Mesendoderm (in vitro differentiated cells): Measurements from ENCODE around the gene CCL25.

Experiments
- DNase-seq: peaks from one replicate; pipeline ENCODE4 v3.0.0; 2013
- H2AK5ac ChIP-seq: 2 replicates; pipeline ENCODE4 v1.6.1; 2013; ENCODE audit warnings: low read length, inconsistent platforms
- H2BK120ac ChIP-seq: 2 replicates; pipeline ENCODE4 v1.6.1; 2013; ENCODE audit warnings: low read depth, mild to moderate bottlenecking, low read length, moderate library complexity, mixed read lengths
- H2BK15ac ChIP-seq: replicated peaks from 2 replicates; pipeline ENCODE4 v1.6.1; 2013; ENCODE audit warnings: low read depth, mild to moderate bottlenecking, moderate library complexity
- H2BK5ac ChIP-seq: 2 replicates; pipeline ENCODE4 v1.6.1; 2013; ENCODE audit warnings: low read length, inconsistent platforms
- H3K18ac ChIP-seq: 2 replicates; pipeline ENCODE4 v1.6.1; 2013; ENCODE audit warnings: mild to moderate bottlenecking, low read length, mixed read lengths
- H3K23ac ChIP-seq: one replicate; pipeline ENCODE4 v1.6.1; 2013; ENCODE audit warnings: low read length
- H3K27ac ChIP-seq: 2 replicates; pipeline ENCODE4 v1.5.1; 2013; ENCODE audit warnings: low read depth, mild to moderate bottlenecking, inconsistent platforms, low read length, moderate library complexity
- H3K27me3 ChIP-seq: 2 replicates; pipeline ENCODE4 v1.6.1; 2013; ENCODE audit warnings: low read length, control low read depth, mild to moderate bottlenecking, inconsistent platforms; ENCODE audit not compliant: insufficient read depth, poor library complexity
- H3K36me3 ChIP-seq: 2 replicates; pipeline ENCODE4 v1.6.1; 2013; ENCODE audit warnings: low read length, inconsistent platforms; ENCODE audit not compliant: control insufficient read depth, insufficient read depth
- H3K4ac ChIP-seq: one replicate; pipeline ENCODE4 v1.6.1; 2013; ENCODE audit warnings: low read depth, mild to moderate bottlenecking, low read length, moderate library complexity
- H3K4me1 ChIP-seq: 2 replicates; pipeline ENCODE4 v1.6.1; 2013; ENCODE audit warnings: low read depth, low read length, inconsistent platforms; ENCODE audit not compliant: control insufficient read depth
- H3K4me2 ChIP-seq: 2 replicates; pipeline ENCODE4 v1.6.1; 2013; ENCODE audit warnings: low read length
- H3K4me3 ChIP-seq: 2 replicates; pipeline ENCODE4 v1.5.1; 2013; ENCODE audit warnings: mild to moderate bottlenecking, low read length
- H3K56ac ChIP-seq: one replicate; pipeline ENCODE4 v1.6.1; 2013; ENCODE audit warnings: low read length
- H3K79me1 ChIP-seq: 2 replicates; pipeline ENCODE4 v1.6.1; 2013; ENCODE audit warnings: low read length, inconsistent platforms
- H3K79me2 ChIP-seq: 2 replicates; pipeline ENCODE4 v1.6.1; 2013; ENCODE audit warnings: mild to moderate bottlenecking, low read length; ENCODE audit not compliant: control insufficient read depth, insufficient read depth
- H3K9ac ChIP-seq: 2 replicates; pipeline ENCODE4 v1.6.1; 2013; ENCODE audit warnings: low read length, inconsistent platforms
- H4K5ac ChIP-seq: one replicate; pipeline ENCODE4 v1.6.1; 2013; ENCODE audit warnings: low read length
- H4K8ac ChIP-seq: one replicate; pipeline ENCODE4 v1.6.1; 2013; ENCODE audit warnings: low read depth, mild to moderate bottlenecking, control low read depth, low read length, moderate library complexity
- WGBS: extraction: QIAGEN DNeasy Blood & Tissue Kit; methylation state at CpG from one replicate; pipeline ENCODE4 v1.1.7; 2013; ENCODE audit warnings: low lambda C conversion rate, missing lambda C conversion rate; ENCODE audit not compliant: insufficient coverage; ENCODE audit errors: extremely low coverage; 5-methylcytosine and 5-hydroxymethylcytosine counted together

The CCL25 gene

DNA sequence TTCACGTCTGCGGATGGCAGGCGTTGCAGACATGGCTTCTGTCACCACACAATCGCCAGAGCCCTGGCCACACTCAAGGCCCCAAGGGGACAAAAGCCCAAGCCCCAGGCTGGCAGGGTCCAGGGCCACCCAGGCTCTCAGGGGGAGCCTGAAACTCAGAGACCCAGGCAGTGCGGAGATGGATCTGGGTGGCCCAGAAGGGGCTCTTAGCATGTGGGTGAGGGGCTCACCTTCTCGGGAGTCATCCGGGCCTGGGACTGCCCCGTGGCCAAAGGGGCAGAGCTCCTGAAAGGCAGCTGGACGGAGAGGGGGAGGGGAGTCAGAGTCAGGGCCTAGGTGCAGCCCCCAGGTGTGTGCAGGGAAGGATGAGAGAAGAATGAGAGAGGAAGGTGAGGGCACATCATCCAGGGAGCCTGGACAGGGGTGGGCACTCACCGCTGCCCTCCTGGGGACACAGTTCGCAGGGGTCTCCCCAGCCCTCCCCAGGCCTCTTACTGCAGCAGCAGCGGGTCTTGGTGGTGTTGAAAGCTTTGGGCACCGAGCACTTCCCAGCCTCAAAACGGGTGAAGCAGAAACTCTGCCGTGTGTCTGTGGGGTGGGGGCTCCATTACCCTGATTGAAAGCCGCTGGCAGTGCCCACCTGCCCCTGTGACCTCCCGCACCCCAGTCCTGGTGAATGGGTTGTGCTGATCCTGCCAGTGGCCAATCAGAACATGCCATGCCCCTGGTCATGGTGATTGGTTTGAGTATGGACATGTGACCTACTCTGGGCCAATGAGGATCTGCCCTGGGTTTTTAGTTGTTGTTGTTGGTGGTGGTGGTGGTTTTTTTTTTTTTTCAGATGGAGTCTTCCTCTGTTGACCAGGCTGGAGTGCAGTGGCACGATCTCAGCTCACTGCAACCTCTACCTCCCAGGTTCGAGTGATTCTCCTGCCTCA is 37.4 kb downstream of the CCL25 start:
- H3K4me2 ChIP-seq, result no peak overlapping the region
- no peak overlapping the region for H3K23ac ChIP-seq
- H4K5ac ChIP-seq, result no peak overlapping the region
- no peak overlapping the region for H2AK5ac ChIP-seq
- no peak overlapping the region for H3K56ac ChIP-seq
- H2BK5ac ChIP-seq, result no peak overlapping the region
- no peaks in the 10 kb centered on the region for H3K79me2 ChIP-seq
- H3K36me3 ChIP-seq, result peaks cover 19% of the 10 kb centered on the region
- peak; percentile 59 for DNase-seq
- H3K27me3 ChIP-seq, result no peaks in the 10 kb centered on the region
- H3K4me1 ChIP-seq, result no peaks in the 10 kb centered on the region
- H3K4me3 ChIP-seq, result no peak overlapping the region
- no peaks in the 10 kb centered on the region for H3K79me1 ChIP-seq
- H3K27ac ChIP-seq, result no peak overlapping the region
- H2BK15ac ChIP-seq, result no peak overlapping the region
- no peak overlapping the region for H4K8ac ChIP-seq
- H2BK120ac ChIP-seq, result no peak overlapping the region
- H3K18ac ChIP-seq, result no peak overlapping the region
- no CpG with 5 or more reads among the region's 19 CpGs for WGBS
- H3K9ac ChIP-seq, result no peak overlapping the region
- H3K4ac ChIP-seq, result no peak overlapping the region

DNA sequence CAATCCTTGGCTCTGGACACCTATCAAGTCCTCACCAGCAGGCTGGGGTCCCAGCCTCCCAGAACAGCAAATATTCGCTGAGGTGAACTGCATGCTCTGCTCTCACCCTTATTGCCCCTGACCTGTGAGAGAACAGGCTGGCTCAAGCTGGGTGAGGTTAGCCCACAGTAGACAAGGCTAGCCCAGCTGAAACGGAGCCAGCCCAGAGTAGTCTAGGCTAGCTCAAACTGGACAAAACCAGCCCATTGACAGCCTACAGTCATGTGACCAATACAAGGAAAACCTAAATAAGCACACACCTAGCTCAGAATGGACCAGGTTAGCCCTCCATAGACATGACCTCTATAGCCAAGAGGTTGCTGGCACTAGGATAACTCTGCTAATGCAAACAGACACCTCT is 38.4 kb downstream of the CCL25 start:
- no peak overlapping the region for H3K4me2 ChIP-seq
- no peak overlapping the region for H3K18ac ChIP-seq
- H3K23ac ChIP-seq, result no peak overlapping the region
- no peaks in the 10 kb centered on the region for H3K27me3 ChIP-seq
- no peak overlapping the region for H3K56ac ChIP-seq
- H3K9ac ChIP-seq, result no peak overlapping the region
- H3K36me3 ChIP-seq, result peaks cover 23% of the 10 kb centered on the region
- H2BK15ac ChIP-seq, result no peak overlapping the region
- H3K4me1 ChIP-seq, result no peaks in the 10 kb centered on the region
- no CpG with 5 or more reads among the region's 2 CpGs for WGBS
- H2BK5ac ChIP-seq, result no peak overlapping the region
- no peak for DNase-seq
- no peak overlapping the region for H2BK120ac ChIP-seq
- no peak overlapping the region for H2AK5ac ChIP-seq
- H3K27ac ChIP-seq, result no peak overlapping the region
- no peak overlapping the region for H4K5ac ChIP-seq
- H3K79me1 ChIP-seq, result no peaks in the 10 kb centered on the region
- H3K4me3 ChIP-seq, result no peak overlapping the region
- no peaks in the 10 kb centered on the region for H3K79me2 ChIP-seq
- no peak overlapping the region for H3K4ac ChIP-seq
- H4K8ac ChIP-seq, result no peak overlapping the region

DNA sequence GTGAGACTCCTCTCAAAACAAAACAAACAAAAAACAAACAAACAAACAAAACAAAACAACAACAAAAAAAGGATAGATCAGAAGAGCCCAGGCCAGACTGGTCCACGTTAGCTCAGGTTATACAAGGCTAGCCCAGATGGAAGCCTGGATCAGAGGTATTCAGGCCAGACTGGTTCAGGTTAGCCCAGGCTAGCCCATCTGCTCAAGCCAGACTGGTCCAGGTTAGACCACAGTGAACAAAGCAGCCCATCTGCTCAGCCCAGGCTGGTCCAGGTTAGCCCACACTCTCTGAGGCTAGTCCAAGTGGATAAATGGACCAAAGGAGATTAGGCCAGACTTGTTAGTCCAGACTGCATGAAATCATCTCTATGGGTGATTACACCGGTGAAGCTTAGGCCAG is 41.2 kb downstream of the CCL25 start:
- Histone ChIP-seq H3K56ac (no peak overlapping the region), H3K4me1 (no peaks in the 10 kb centered on the region), H4K8ac (no peak overlapping the region), H2BK5ac (no peak overlapping the region), H2BK15ac (no peak overlapping the region), H3K4me3 (no peak overlapping the region), H3K9ac (no peak overlapping the region), H2BK120ac (no peak overlapping the region), H3K23ac (no peak overlapping the region), H3K36me3 (peaks cover 27% of the 10 kb centered on the region), H3K79me2 (no peaks in the 10 kb centered on the region), H3K27me3 (no peaks in the 10 kb centered on the region), H3K79me1 (no peaks in the 10 kb centered on the region), H3K4ac (no peak overlapping the region), H4K5ac (no peak overlapping the region), H3K4me2 (no peak overlapping the region), H2AK5ac (no peak overlapping the region), H3K27ac (no peak overlapping the region), H3K18ac (no peak overlapping the region)
- no CpG with 5 or more reads among the region's 2 CpGs for WGBS
- DNase-seq, result no peak

DNA sequence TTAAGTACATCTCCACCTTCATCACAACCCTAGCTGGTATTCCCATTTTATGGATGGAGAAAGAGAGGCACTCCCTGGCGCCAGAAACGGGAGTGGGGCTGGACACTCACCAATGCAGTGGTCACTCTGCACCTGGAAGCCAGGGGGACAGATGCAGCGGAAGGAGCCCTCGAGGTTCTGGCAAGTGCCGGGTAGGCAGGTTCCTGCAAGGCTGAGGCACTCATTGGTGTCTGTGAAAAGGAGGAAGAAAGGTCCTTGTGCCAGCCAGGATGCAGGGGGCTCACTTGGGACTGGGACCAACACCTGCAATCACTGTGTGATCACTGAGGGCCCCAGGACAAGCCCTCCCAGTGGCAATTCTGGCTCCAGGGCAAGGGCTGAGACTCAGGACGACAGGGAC is 41.8 kb downstream of the CCL25 start:
- Histone ChIP-seq H3K23ac (no peak overlapping the region), H2AK5ac (no peak overlapping the region), H3K18ac (no peak overlapping the region), H3K4me3 (no peak overlapping the region), H4K5ac (no peak overlapping the region), H3K27ac (no peak overlapping the region), H2BK15ac (no peak overlapping the region), H2BK5ac (no peak overlapping the region), H3K36me3 (peaks cover 25% of the 10 kb centered on the region), H4K8ac (no peak overlapping the region), H3K4me1 (no peaks in the 10 kb centered on the region), H3K4me2 (no peak overlapping the region), H3K79me2 (no peaks in the 10 kb centered on the region), H3K79me1 (no peaks in the 10 kb centered on the region), H3K56ac (no peak overlapping the region), H2BK120ac (no peak overlapping the region), H3K4ac (no peak overlapping the region), H3K27me3 (no peaks in the 10 kb centered on the region), H3K9ac (no peak overlapping the region)
- no CpG with 5 or more reads among the region's 6 CpGs for WGBS
- no peak for DNase-seq

DNA sequence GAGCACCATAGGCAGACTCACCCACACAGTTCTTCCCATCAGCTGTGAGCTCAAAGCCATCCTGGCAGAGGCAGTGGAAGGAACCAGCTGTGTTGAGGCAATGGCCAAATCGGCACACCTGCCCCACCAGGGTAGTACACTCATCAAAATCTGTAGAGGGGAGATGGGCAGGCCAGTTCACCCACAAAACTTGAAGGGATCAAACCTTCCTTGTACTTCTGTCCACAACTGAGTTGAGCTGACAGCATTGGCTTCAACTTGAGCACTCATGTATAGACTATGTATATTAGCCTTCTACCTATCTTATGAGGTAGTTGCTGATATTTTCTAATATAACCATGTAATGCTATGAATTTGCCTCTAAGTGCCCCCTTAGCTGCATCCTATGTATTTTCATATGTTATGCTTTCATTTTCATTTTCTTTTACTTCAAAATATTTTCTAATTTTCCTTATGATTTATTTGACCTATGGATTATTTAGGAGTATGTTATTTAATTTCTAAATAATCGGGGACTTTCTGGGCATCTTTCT is 42.9 kb downstream of the CCL25 start:
- H4K8ac ChIP-seq, result no peak overlapping the region
- H3K4me1 ChIP-seq, result no peaks in the 10 kb centered on the region
- no peak overlapping the region for H2BK5ac ChIP-seq
- no peaks in the 10 kb centered on the region for H3K79me1 ChIP-seq
- H3K18ac ChIP-seq, result no peak overlapping the region
- H3K27ac ChIP-seq, result no peak overlapping the region
- H3K9ac ChIP-seq, result no peak overlapping the region
- no peaks in the 10 kb centered on the region for H3K79me2 ChIP-seq
- H2AK5ac ChIP-seq, result no peak overlapping the region
- peaks cover 23% of the 10 kb centered on the region for H3K36me3 ChIP-seq
- no peak overlapping the region for H3K4me2 ChIP-seq
- no peak overlapping the region for H3K56ac ChIP-seq
- WGBS, result no CpG with 5 or more reads among the region's 2 CpGs
- H4K5ac ChIP-seq, result no peak overlapping the region
- no peak overlapping the region for H2BK15ac ChIP-seq
- H3K23ac ChIP-seq, result no peak overlapping the region
- no peak overlapping the region for H2BK120ac ChIP-seq
- H3K27me3 ChIP-seq, result no peaks in the 10 kb centered on the region
- H3K4ac ChIP-seq, result no peak overlapping the region
- H3K4me3 ChIP-seq, result peak overlapping the region; percentile 13
- DNase-seq, result no peak
